Gastrocnemius medialis (tissue), 4 donors: Measurements from ENCODE around the gene KRTAP1-5. TPM values are rescaled to one million over a fixed set of nuclear protein-coding genes. Genes with fewer than 3 reads are reported as not detected.
"Not testable (repeated sequence)": the region's sequence is repeated elsewhere in the genome, so short reads cannot be mapped to it uniquely, and the experiment has no call there.

ENCODE experiments used
- ATAC-seq, 2 donors: fragments of 150-250 bp; one replicate each; pipeline ENCODE4 v1.9.1; 2016
- DNase-seq, 2 donors: peaks; one replicate each; pipeline ENCODE4 v3.0.0-alpha.2; 2019
- H3K27ac ChIP-seq, 4 donors: fragments of 200-600 bp; sonication (generic); 1 replicate in 1 of 4; 2 replicates in 3 of 4; pipeline ENCODE4 v1.5.1; 2016 to 2018; ENCODE audit warnings: mild to moderate bottlenecking in 2 of 4, moderate library complexity in 1 of 4
- H3K27me3 ChIP-seq, 3 donors: fragments of 200-600 bp; sonication (generic) in 2 of 3; 1 replicate in 1 of 3; 2 replicates in 2 of 3; pipeline versions ENCODE4 v1.5.1 to v1.6.0; 2016 to 2019; ENCODE audit warnings: mild to moderate bottlenecking in 1 of 3, moderate library complexity in 1 of 3
- H3K36me3 ChIP-seq, 2 donors: fragments of 200-600 bp; sonication (generic) in 1 of 2; one replicate each; pipeline ENCODE4 v1.5.1; 2017 to 2018
- H3K4me1 ChIP-seq, 2 donors: fragments of 200-600 bp; sonication (generic) in 1 of 2; one replicate each; pipeline ENCODE4 v1.5.1; 2016 to 2017; ENCODE audit warnings: mild to moderate bottlenecking in 2 of 2
- H3K4me3 ChIP-seq, 4 donors: fragments of 200-600 bp; sonication (generic) in 3 of 4; 1 replicate in 1 of 4; 2 replicates in 3 of 4; pipeline ENCODE4 v1.5.1; 2016 to 2019; ENCODE audit warnings: mild to moderate bottlenecking in 2 of 4
- H3K9me3 ChIP-seq, 3 donors: fragments of 200-600 bp; sonication (generic) in 2 of 3; 1 replicate in 1 of 3; 2 replicates in 2 of 3; pipeline ENCODE4 v1.5.1; 2016 to 2019
- POLR2A ChIP-seq, 2 donors: fragments of 450-650 bp; IDR thresholded peaks; one replicate each; pipeline ENCODE4 v1.6.1; 2017; ENCODE audit warnings: antibody characterized with exemption in 2 of 2, mild to moderate bottlenecking in 2 of 2, moderate library complexity in 2 of 2
- in situ Hi-C, 4 donors: fragments of 200-750 bp; cut with MboI; loops; one replicate each; pipeline versions ENCODE4 v1.15.0 to v1.8.0; 2017; ENCODE audit warnings: low sequenced_read_pairs in 4 of 4
- intact Hi-C: fragments of 100-400 bp; cut with DNase I; formaldehyde crosslinking; loops from one replicate; pipeline ENCODE4 v1.15.1; 2023; ENCODE audit warnings: low total_unique reads
- total RNA-seq, 4 donors: library from RNA; depleted of rRNA; stranded (reverse); fragments of >200 nt; gene quantifications; one replicate each; pipeline versions ENCODE4 v1.1.0 to v1.2.3, GENCODE V29; 2016
- TF ChIP-seq, protein P1 (sequence below), 5 experiments: fragments of 450-650 bp in 3 of 5; fragments of 200-600 bp in 2 of 5; sonication (generic) in 2 of 5; IDR thresholded peaks in 4 of 5; conservative IDR thresholded peaks in 1 of 5; 1 replicate in 4 of 5; 2 replicates in 1 of 5; pipeline ENCODE4 v1.5.1; 2016 to 2019; ENCODE audit warnings: antibody characterized with exemption in 5 of 5, mild to moderate bottlenecking in 3 of 5, moderate library complexity in 3 of 5

The KRTAP1-5 gene
- total RNA-seq, 4 donors from 2014 or later = not detected

DNA sequence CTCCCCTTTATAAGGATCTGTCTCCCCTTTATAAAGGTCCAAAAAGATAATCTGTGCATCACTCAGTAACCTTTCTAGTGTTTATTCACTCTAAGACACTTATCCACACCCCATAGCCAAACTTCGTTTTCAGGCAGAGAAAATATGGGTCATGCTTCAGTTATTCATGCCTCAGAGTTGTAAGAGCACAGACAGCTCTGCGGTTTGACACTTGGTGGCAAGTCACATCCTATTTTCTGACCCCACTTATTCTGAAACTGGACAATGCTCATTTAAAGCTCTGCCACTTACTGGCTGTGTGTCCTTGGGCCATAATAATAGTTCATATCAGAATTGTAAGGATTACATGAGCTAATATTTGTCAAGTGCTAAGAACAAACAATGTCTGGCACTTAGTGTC lies 22.1 kb upstream of the KRTAP1-5 start:
- Histone ChIP-seq H3K4me3 (no peak overlapping the region), H3K9me3 (peaks cover 0 to 5% (median 0%) of the 10 kb centered on the region in 3 donors), H3K36me3 (no peaks in the 10 kb centered on the region), H3K4me1 (no peaks in the 10 kb centered on the region), H3K27me3 (peaks cover 0 to 24% (median 9%) of the 10 kb centered on the region in 3 donors), H3K27ac (no peak overlapping the region)
- no peak for ATAC-seq
- no peak for TF ChIP-seq POLR2A (IDR thresholded peaks at IDR 0.05)
- TF ChIP-seq, protein P1, sequence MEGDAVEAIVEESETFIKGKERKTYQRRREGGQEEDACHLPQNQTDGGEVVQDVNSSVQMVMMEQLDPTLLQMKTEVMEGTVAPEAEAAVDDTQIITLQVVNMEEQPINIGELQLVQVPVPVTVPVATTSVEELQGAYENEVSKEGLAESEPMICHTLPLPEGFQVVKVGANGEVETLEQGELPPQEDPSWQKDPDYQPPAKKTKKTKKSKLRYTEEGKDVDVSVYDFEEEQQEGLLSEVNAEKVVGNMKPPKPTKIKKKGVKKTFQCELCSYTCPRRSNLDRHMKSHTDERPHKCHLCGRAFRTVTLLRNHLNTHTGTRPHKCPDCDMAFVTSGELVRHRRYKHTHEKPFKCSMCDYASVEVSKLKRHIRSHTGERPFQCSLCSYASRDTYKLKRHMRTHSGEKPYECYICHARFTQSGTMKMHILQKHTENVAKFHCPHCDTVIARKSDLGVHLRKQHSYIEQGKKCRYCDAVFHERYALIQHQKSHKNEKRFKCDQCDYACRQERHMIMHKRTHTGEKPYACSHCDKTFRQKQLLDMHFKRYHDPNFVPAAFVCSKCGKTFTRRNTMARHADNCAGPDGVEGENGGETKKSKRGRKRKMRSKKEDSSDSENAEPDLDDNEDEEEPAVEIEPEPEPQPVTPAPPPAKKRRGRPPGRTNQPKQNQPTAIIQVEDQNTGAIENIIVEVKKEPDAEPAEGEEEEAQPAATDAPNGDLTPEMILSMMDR (IDR thresholded peaks at IDR 0.05 in 4 of 5, conservative IDR thresholded peaks at IDR 0.05 in 1 of 5) = no peak
- intact Hi-C loops (no loop called here), in situ Hi-C loops (no loop called here)
- DNase-seq = no peak

DNA sequence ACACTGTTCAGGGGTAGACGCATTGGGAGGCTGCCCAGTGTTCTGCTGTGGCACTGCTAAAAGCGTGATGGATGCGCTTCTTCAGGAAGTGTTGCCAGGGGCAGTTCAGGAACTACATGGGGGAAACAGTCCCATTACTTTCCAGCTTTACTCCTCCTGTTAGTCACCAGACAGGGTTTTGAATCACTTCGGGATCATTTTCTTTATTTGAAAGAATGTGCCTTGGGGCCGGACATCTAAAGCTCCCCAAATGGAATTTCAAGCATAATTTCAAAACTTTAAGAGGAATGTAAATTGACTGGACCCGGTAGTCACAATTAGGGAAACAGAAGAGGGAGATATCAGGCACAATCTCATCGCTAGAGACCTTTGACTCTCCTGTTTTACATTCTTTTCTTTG lies 21.4 kb upstream of the KRTAP1-5 start:
- peaks cover 0 to 24% (median 9%) of the 10 kb centered on the region in 3 donors for H3K27me3 ChIP-seq
- H3K4me1 ChIP-seq = no peaks in the 10 kb centered on the region
- H3K27ac ChIP-seq = no peak overlapping the region
- DNase-seq = no peak
- peaks cover 0 to 4% (median 0%) of the 10 kb centered on the region in 3 donors for H3K9me3 ChIP-seq
- TF ChIP-seq, protein P1 (IDR thresholded peaks at IDR 0.05 in 4 of 5, conservative IDR thresholded peaks at IDR 0.05 in 1 of 5) = no peak
- TF ChIP-seq POLR2A (IDR thresholded peaks at IDR 0.05) = no peak
- ATAC-seq = no peak
- H3K4me3 ChIP-seq = no peak overlapping the region
- in situ Hi-C loops = no loop called here
- intact Hi-C loops = no loop called here
- no peaks in the 10 kb centered on the region for H3K36me3 ChIP-seq

DNA sequence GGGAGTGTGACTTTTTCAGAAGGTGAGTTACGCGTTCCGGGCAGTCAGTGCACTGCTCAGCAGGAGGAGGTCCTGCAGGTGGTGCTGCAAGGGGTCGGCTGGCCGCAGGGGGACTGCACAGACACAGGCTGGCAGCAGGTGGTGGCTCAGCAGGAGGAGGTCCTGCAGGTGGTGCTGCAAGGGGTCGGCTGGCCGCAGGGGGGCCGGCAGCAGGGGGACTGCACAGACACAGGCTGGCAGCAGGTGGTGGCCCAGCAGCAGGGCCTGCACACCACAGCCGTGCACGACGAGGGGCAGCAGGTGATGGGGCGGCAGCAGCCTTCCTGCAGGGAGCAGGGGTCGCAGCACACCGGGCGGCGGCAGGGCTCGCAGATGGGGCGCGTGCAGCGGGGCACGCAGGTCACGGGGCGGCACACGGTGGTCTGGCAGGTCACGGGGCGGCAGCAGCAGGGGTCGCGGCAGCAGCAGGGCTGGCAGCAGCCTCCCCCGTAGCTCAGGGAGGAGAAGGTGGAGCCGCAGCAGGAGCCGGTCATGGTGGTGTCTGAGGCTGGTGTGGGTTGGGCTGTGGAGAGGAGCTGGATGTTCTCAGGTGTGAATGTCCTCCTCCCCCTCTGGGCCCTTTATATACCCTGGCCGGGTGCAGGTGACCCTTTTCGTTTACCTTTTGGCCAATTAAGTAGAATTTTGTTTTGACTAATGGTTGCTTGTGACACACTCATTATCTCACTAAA lies 19.9 kb upstream of the KRTAP1-5 start, which contains the start of gene KRTAP2-1:
Gene KRTAP2-1 (minus strand): TSS at position 582 of the 731 bp plus-strand sequence. CDS start 49 bp downstream, at position 533.
- in situ Hi-C loops, H3K36me3 ChIP-seq, H3K9me3 ChIP-seq, H3K4me1 ChIP-seq, intact Hi-C loops, H3K4me3 ChIP-seq, H3K27ac ChIP-seq, DNase-seq, ATAC-seq: not testable (repeated sequence)
- H3K27me3 ChIP-seq = peaks cover 3 to 26% (median 9%) of the 10 kb centered on the region in 3 donors

DNA sequence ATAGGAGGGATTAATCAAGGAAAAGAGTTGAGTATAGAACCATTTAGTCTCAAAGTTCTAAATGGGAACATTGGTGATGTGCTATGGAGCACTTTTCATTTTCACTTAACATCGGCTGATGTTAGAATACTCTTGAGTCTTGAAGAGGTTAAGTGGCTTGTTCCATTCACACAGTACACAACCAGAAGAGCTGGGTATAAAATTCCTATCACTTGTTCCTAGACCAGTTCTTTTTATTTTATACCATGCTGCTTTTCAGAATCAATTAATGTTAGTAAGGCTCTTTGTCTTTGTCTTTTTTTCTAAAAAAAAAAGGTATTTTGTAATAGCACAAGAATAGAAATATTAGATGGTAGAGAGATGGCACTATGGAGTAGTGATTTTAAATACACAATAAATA lies 15.9 kb upstream of the KRTAP1-5 start:
- DNase-seq = no peak
- intact Hi-C loops = no loop called here

DNA sequence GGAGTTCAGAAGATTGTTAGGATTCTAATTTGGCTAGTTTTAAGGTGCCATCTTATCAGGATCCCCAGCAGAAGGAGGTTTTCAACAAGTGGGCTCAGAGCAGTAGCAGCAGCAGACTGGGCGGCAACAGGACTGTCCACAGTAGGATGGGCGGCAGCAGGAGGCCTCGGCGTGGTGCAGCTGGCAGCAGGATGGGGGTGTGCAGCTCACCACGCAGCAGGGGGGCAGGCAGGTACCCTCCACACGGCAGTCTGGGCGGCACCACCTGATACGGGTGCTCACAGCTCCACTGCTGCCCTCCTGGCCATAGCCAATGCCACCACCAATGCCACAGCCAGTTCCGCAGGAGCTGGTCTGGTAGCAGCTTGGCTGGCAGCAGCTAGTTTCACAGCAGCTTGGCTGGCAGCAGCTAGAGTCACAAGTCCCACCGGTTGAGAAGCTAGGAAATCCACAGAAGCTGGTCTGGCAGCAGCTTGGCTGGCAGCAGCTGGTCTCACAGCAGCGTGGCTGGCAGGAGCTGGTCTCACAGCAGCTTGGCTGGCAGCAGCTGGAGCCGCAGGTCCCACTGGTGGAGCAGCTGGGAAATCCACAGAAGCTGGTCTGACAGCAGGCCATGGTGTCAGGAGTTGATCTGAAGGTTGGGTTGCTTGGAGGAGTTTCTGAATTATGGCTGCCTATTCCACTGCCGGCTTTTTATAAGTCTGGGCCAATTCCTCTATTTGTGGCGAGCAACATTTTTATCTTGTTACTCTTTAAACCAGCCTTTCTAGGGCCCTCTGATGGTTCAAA lies 14.0 kb upstream of the KRTAP1-5 start, which contains the start of gene KRTAP1-1:
Gene KRTAP1-1 (minus strand): TSS at position 668 of the 789 bp plus-strand sequence. CDS start 53 bp downstream, at position 615.
- H3K4me3 ChIP-seq, H3K27ac ChIP-seq, ATAC-seq, H3K9me3 ChIP-seq, DNase-seq, H3K36me3 ChIP-seq, in situ Hi-C loops, H3K4me1 ChIP-seq, intact Hi-C loops: not testable (repeated sequence)
- H3K27me3 ChIP-seq = peaks cover 3 to 13% (median 4%) of the 10 kb centered on the region in 3 donors

More for the DNA sequence above, 15.9 kb upstream of the KRTAP1-5 start:
- Histone ChIP-seq H3K9me3 (no peaks in the 10 kb centered on the region), H3K27ac (no peak overlapping the region), H3K27me3 (peaks cover 0 to 12% (median 3%) of the 10 kb centered on the region in 3 donors), H3K4me3 (no peak overlapping the region), H3K36me3 (no peaks in the 10 kb centered on the region), H3K4me1 (no peaks in the 10 kb centered on the region)
- TF ChIP-seq, protein P1 (IDR thresholded peaks at IDR 0.05 in 4 of 5, conservative IDR thresholded peaks at IDR 0.05 in 1 of 5) = no peak
- TF ChIP-seq POLR2A (IDR thresholded peaks at IDR 0.05) = no peak
- in situ Hi-C loops = no loop called here
- ATAC-seq = no peak
